ENCODE measurements around the gene FAM241B.

GRCh38 chr10:69642747-69643146 is 12.7 kb downstream of the FAM241B start:
- TF ChIP-seq CTCF (IDR thresholded peaks at IDR 0.05; ENCODE audit: insufficient read depth, low read length, poor library complexity, severe bottlenecking): no peak
- TF ChIP-seq EZH2phosphoT487 (conservative IDR thresholded peaks at IDR 0.05; ENCODE audit: low read length): no peak
